ENCODE data around the gene ZNF638.

ZNF638 gene

DNA sequence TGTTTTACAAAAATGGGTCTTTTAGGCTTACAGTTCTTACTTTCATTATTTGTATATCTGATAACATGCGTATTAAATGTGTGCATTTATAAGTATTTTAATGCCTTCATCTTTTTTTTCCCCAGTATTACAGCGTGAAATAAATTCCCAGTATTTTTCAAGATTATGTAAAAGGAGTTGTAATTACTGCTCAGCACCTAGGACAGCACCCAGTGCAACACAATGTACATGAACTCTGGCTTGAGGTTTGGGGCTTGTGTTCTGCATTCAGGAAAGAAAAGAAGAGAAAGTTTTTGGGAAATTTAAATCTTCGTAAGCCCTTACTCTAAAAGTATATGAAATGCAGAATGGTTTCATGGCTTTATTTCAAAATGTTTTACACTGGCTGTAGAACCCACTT is 16.7 kb downstream of the ZNF638 start:
- H3K4me1 ChIP-seq (ENCODE audit: control insufficient read depth, insufficient read depth, low read length): no peaks in the 10 kb centered on the region
- 98 to 100% methylated on average over 1 to 2 of the region's 3 CpGs for WGBS, 2 experiments

DNA sequence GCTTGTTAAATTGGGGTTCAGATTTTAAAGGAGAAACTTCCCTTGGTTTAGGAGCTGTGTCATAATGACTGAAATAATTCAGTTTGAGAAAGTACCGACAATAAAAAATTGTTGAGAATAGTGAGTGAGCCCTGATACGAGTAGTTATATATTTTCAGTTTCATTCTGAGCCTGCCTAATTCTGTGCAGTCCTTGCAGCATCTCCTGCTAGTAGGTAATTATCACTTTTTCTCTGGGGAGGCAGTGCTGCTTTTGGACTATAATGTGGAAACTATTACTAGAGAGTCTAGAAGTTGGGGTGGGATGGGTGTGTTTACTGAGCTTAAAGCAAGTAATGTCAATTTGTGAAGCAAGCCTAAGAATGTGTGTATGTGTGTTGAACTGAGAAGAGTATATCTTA is 21.7 kb downstream of the ZNF638 start:
- WGBS, 2 experiments: 99 to 100% methylated on average over 2 of the region's 2 CpGs
- no peak overlapping the region for H3K4me3 ChIP-seq (ENCODE audit: insufficient read depth, low read depth, low read length)
- H3K27ac ChIP-seq (ENCODE audit: insufficient read depth, low read depth, low read length, poor library complexity, severe bottlenecking): no peak overlapping the region
- H3K9me3 ChIP-seq (ENCODE audit: control insufficient read depth, low read length): no peaks in the 10 kb centered on the region
- no peaks in the 10 kb centered on the region for H3K4me1 ChIP-seq (ENCODE audit: control insufficient read depth, insufficient read depth, low read length)
- H3K36me3 ChIP-seq (ENCODE audit: control insufficient read depth, insufficient read depth, low read length): peaks cover 32% of the 10 kb centered on the region
- no peaks in the 10 kb centered on the region for H3K27me3 ChIP-seq (ENCODE audit: control insufficient read depth, insufficient read depth, low read length, poor library complexity, severe bottlenecking)

More for the DNA sequence above, 16.7 kb downstream of the ZNF638 start:
- Histone ChIP-seq H3K27ac (ENCODE audit: insufficient read depth, low read depth, low read length, poor library complexity, severe bottlenecking) (no peak overlapping the region), H3K9me3 (ENCODE audit: control insufficient read depth, low read length) (no peaks in the 10 kb centered on the region), H3K4me3 (ENCODE audit: insufficient read depth, low read depth, low read length) (no peak overlapping the region), H3K27me3 (ENCODE audit: control insufficient read depth, insufficient read depth, low read length, poor library complexity, severe bottlenecking) (no peaks in the 10 kb centered on the region), H3K36me3 (ENCODE audit: control insufficient read depth, insufficient read depth, low read length) (peaks cover 24% of the 10 kb centered on the region)

DNA sequence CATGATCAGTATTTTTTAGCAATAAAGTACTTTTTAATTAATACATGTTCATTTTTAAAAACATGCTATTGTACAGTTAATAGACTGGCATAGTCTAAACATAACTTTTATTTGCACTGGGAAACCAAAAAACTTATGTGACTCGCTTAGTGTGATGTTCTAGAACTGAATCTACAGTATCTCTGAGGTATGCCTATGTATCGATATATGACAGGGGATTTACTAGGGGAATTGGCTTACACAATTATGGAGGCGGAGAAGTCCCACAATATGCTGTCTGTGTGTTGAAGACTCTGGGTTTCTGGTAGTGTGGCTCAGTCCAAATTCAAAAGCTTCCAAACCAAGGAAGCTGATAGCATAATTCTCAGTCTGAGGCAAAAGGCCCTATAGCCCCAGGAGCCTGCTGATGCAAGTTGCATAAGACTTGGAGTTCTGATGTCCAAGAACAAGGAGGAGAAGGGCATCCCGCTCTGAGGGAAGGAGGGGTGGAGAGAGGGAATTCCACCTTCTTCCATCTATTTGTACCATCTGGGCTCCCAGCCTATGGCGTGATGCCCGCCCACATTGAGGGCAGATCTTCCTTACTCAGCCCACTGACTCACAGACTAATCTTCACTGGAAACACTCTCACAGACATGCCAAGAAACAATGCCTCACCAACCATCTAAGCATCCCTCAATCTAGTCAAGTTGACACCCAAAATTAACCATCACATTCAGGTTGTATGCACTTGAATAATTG is 27.5 kb downstream of the ZNF638 start:
- 92 to 96% methylated on average over 6 of the region's 6 CpGs for WGBS, 2 experiments
- Histone ChIP-seq H3K36me3 (ENCODE audit: control insufficient read depth, insufficient read depth, low read length) (peaks cover 27% of the 10 kb centered on the region), H3K27ac (ENCODE audit: insufficient read depth, low read depth, low read length, poor library complexity, severe bottlenecking) (no peak overlapping the region), H3K4me1 (ENCODE audit: control insufficient read depth, insufficient read depth, low read length) (no peaks in the 10 kb centered on the region), H3K27me3 (ENCODE audit: control insufficient read depth, insufficient read depth, low read length, poor library complexity, severe bottlenecking) (no peaks in the 10 kb centered on the region), H3K4me3 (ENCODE audit: insufficient read depth, low read depth, low read length) (no peak overlapping the region), H3K9me3 (ENCODE audit: control insufficient read depth, low read length) (no peaks in the 10 kb centered on the region)

DNA sequence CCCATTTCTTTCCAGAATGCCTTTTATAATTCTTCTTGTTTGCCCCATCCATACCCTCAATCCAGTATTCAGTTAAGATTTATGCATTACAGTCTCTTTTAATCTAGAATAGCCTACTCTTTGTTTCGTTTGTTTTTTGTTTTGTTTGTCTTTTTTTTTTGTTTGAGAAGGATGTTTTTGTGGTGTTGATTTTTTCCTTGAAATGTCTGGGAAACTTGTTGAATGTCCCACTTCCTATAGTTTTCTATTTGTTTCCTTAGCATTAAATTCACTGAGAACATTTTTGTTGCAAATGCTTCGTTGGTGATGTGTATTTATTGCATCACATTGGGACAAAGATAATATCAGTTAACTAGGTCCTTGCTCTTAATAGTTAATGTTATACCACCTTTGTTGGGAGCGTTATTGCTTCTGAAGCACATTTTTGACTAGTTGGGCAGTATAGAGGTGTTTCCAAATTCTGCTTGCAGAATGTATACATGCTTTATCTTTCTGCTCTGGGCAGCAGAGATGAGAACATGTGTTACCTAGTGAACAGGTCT is 28.9 kb downstream of the ZNF638 start:
- no peak overlapping the region for H3K4me3 ChIP-seq (ENCODE audit: insufficient read depth, low read depth, low read length)
- no peaks in the 10 kb centered on the region for H3K9me3 ChIP-seq (ENCODE audit: control insufficient read depth, low read length)
- H3K27ac ChIP-seq (ENCODE audit: insufficient read depth, low read depth, low read length, poor library complexity, severe bottlenecking): no peak overlapping the region
- no peaks in the 10 kb centered on the region for H3K4me1 ChIP-seq (ENCODE audit: control insufficient read depth, insufficient read depth, low read length)
- 87 to 100% methylated on average over 2 to 3 of the region's 3 CpGs for WGBS, 2 experiments
- no peaks in the 10 kb centered on the region for H3K27me3 ChIP-seq (ENCODE audit: control insufficient read depth, insufficient read depth, low read length, poor library complexity, severe bottlenecking)
- H3K36me3 ChIP-seq (ENCODE audit: control insufficient read depth, insufficient read depth, low read length): peaks cover 28% of the 10 kb centered on the region

DNA sequence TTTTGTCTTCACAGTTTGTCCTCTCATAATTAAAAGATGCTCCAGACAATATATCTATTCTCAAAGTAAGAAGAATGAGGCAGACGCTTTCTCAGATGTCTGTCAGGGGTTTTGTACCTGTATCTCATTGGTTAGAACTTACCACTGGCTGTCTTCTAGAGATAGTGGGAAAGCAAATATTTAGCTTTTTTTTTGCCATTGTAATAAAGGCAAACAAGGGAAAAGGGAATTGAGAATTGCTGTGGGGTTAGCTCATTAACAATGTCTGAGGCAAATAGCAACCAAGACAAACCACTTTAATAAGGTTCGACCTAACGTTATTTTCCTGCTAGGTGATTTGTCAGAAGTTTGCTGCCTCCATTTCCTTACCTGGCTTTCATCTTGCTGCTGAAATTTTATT is 30.0 kb downstream of the ZNF638 start:
- H3K27me3 ChIP-seq (ENCODE audit: control insufficient read depth, insufficient read depth, low read length, poor library complexity, severe bottlenecking): no peaks in the 10 kb centered on the region
- no peak overlapping the region for H3K27ac ChIP-seq (ENCODE audit: insufficient read depth, low read depth, low read length, poor library complexity, severe bottlenecking)
- no peaks in the 10 kb centered on the region for H3K4me1 ChIP-seq (ENCODE audit: control insufficient read depth, insufficient read depth, low read length)
- WGBS, 2 experiments: 97 to 100% methylated on average over 3 of the region's 3 CpGs
- no peaks in the 10 kb centered on the region for H3K9me3 ChIP-seq (ENCODE audit: control insufficient read depth, low read length)
- peaks cover 38% of the 10 kb centered on the region for H3K36me3 ChIP-seq (ENCODE audit: control insufficient read depth, insufficient read depth, low read length)
- H3K4me3 ChIP-seq (ENCODE audit: insufficient read depth, low read depth, low read length): no peak overlapping the region

DNA sequence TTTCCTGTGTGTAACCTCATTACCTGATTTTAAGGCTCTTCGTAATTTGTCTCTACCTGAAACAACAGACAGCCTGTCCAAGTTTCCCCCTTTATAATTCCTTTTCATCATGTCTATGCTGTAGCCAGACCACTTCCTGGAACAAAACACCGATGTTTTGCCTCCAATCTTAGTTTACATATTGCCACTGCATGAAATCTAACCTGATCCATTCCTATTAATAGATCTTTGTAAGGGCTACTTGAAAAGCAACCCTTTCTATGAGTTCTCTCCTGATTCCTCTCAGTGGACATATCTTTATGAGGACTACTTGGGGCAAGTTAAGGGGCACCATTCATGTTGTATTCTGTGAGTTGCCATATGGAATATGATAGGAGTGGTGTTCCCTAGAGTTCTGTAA is 30.9 kb downstream of the ZNF638 start:
- no peak overlapping the region for H3K27ac ChIP-seq (ENCODE audit: insufficient read depth, low read depth, low read length, poor library complexity, severe bottlenecking)
- WGBS, 2 experiments: 98 to 99% methylated on average over 2 of the region's 2 CpGs
- no peak overlapping the region for H3K4me3 ChIP-seq (ENCODE audit: insufficient read depth, low read depth, low read length)

DNA sequence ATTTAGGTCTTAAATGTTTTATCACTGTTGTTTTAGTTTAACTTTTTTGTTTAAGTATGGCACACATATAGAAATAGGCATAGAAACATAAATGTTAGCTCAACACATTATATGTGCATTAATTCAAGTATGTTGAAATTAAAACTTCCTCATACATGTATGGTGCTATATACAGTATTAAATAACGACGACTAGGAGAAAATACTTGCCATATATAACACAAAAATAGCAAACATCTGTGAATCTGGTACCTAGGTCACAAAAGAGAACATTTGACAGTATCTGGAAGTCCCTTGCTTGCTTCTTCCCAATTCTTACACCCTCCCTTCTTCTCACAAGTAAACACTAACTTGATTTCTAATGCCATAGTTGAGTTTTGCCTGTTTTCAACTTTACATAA is 38.4 kb downstream of the ZNF638 start:
- Histone ChIP-seq H3K27me3 (ENCODE audit: control insufficient read depth, insufficient read depth, low read length, poor library complexity, severe bottlenecking) (no peaks in the 10 kb centered on the region), H3K36me3 (ENCODE audit: control insufficient read depth, insufficient read depth, low read length) (peaks cover 25% of the 10 kb centered on the region), H3K27ac (ENCODE audit: insufficient read depth, low read depth, low read length, poor library complexity, severe bottlenecking) (no peak overlapping the region), H3K4me1 (ENCODE audit: control insufficient read depth, insufficient read depth, low read length) (no peaks in the 10 kb centered on the region), H3K9me3 (ENCODE audit: control insufficient read depth, low read length) (no peaks in the 10 kb centered on the region), H3K4me3 (ENCODE audit: insufficient read depth, low read depth, low read length) (no peak overlapping the region)
- 90 to 91% methylated on average over 2 of the region's 2 CpGs for WGBS, 2 experiments

More for the DNA sequence above, 30.9 kb downstream of the ZNF638 start:
- Histone ChIP-seq H3K36me3 (ENCODE audit: control insufficient read depth, insufficient read depth, low read length) (peaks cover 35% of the 10 kb centered on the region), H3K9me3 (ENCODE audit: control insufficient read depth, low read length) (no peaks in the 10 kb centered on the region), H3K4me1 (ENCODE audit: control insufficient read depth, insufficient read depth, low read length) (no peaks in the 10 kb centered on the region), H3K27me3 (ENCODE audit: control insufficient read depth, insufficient read depth, low read length, poor library complexity, severe bottlenecking) (no peaks in the 10 kb centered on the region)

DNA sequence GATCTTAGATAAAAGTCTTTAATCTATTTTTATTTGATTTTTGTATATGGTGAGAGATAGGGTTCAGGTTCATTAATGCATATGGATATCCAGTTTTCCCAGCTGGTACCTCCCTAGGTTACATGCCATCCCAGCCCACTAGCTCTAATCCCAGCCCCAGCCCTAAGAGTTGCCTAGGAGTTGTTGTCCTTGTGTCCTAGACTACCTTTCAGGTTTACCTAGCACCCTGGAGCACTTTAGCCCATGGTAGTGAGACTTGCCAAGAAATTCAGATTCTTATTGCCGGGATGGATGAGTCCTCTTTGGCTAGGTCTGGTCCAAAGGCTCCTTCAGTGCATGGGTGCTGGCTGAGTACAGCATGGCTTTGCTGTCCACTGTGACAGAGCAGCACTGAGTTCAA is 40.5 kb downstream of the ZNF638 start:
- Histone ChIP-seq H3K4me3 (ENCODE audit: insufficient read depth, low read depth, low read length) (no peak overlapping the region), H3K27me3 (ENCODE audit: control insufficient read depth, insufficient read depth, low read length, poor library complexity, severe bottlenecking) (no peaks in the 10 kb centered on the region), H3K9me3 (ENCODE audit: control insufficient read depth, low read length) (no peaks in the 10 kb centered on the region), H3K27ac (ENCODE audit: insufficient read depth, low read depth, low read length, poor library complexity, severe bottlenecking) (no peak overlapping the region), H3K4me1 (ENCODE audit: control insufficient read depth, insufficient read depth, low read length) (no peaks in the 10 kb centered on the region), H3K36me3 (ENCODE audit: control insufficient read depth, insufficient read depth, low read length) (peaks cover 19% of the 10 kb centered on the region)
- 93 to 96% methylated on average over 1 of the region's 1 CpG for WGBS, 2 experiments

DNA sequence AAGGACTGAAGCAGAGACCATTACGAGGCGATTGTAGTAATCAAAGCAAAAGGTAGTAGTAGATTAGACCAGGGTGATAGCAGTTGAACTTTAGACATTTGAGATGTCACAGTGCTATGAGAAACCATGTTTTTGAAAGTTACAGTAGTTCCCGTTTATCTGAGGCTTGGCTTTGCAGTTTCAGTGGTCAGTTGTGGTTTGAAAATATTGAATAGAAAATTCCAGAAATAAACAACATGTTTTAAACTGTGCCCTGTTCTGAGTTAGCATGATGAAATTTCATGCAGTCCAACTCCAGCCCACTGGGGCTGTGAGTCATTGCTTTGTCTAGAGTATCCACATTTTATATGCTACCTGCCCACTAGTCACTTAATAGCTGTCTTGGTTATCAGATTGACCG is 47.5 kb downstream of the ZNF638 start:
- no peaks in the 10 kb centered on the region for H3K9me3 ChIP-seq (ENCODE audit: control insufficient read depth, low read length)
- no peak overlapping the region for H3K27ac ChIP-seq (ENCODE audit: insufficient read depth, low read depth, low read length, poor library complexity, severe bottlenecking)
- 95 to 99% methylated on average over 4 of the region's 4 CpGs for WGBS, 2 experiments
- no peak overlapping the region for H3K4me3 ChIP-seq (ENCODE audit: insufficient read depth, low read depth, low read length)
- H3K4me1 ChIP-seq (ENCODE audit: control insufficient read depth, insufficient read depth, low read length): no peaks in the 10 kb centered on the region
- peaks cover 28% of the 10 kb centered on the region for H3K36me3 ChIP-seq (ENCODE audit: control insufficient read depth, insufficient read depth, low read length)
- H3K27me3 ChIP-seq (ENCODE audit: control insufficient read depth, insufficient read depth, low read length, poor library complexity, severe bottlenecking): no peaks in the 10 kb centered on the region

DNA sequence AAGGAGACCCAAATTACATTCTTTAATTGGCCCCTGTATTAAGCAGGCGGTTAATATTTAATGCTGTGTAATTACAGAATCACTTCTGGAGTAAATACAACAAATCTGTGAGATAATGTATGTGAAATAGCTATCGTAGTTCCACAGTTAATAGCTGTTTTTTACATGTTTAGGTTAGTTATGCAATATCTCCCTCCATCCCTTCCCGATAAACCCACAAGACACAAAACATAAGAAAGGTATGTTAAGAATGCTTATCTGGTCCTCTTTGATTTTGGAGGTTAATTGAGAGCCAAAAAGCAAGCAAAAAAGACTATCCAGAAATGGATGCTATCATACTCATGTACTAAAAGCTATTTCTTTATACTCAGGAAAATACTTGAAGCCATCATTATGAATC is 49.1 kb downstream of the ZNF638 start:
- no peaks in the 10 kb centered on the region for H3K9me3 ChIP-seq (ENCODE audit: control insufficient read depth, low read length)
- H3K27ac ChIP-seq (ENCODE audit: insufficient read depth, low read depth, low read length, poor library complexity, severe bottlenecking): no peak overlapping the region
- no peaks in the 10 kb centered on the region for H3K4me1 ChIP-seq (ENCODE audit: control insufficient read depth, insufficient read depth, low read length)
- H3K4me3 ChIP-seq (ENCODE audit: insufficient read depth, low read depth, low read length): no peak overlapping the region
- peaks cover 27% of the 10 kb centered on the region for H3K36me3 ChIP-seq (ENCODE audit: control insufficient read depth, insufficient read depth, low read length)
- H3K27me3 ChIP-seq (ENCODE audit: control insufficient read depth, insufficient read depth, low read length, poor library complexity, severe bottlenecking): no peaks in the 10 kb centered on the region
- 100% methylated on average over 2 of the region's 3 CpGs; no CpG with 5 or more reads in 1 of the 2 experiments for WGBS, 2 experiments

Measured in ectodermal cell (in vitro differentiated cells).